ENCODE measurements around the gene MTHFD2L.

The MTHFD2L gene

DNA sequence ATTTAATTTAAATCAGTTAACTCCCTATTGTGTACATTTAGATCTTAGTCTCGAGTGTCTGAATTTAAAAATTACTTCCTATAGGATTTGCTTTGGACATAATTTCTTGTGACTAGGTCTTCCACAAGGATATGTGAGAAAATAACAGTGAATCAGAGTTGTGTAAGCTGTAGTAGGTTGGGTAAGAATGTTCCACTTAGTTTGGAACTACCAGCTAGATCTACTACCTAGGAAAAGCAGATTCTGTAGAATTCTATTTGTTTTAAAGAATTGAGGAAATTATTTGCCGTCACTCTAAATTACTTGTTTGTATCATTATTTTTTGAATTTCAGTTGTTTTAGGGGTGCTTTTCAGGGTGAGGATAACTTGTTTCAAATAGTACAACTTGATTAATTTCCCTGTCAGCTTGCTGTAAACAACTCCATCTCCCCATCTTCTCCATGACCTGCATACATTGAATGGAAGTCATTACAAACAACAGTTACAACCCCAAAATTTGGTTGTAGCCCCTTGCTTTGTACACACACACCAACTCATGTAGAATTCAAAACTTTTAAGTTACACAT lies 1.3 kb downstream of the MTHFD2L start:
- POLR2A ChIA-PET: interaction anchor here (0.7 kb wide), 1 partner anchor 8 kb away, joined by 3 read pairs; no protein-coding TSS in a partner anchor
- DNase-seq (ENCODE audit: low read depth, low spot score): no peak
- H3K4me3 ChIP-seq (ENCODE audit: low read depth, low read length): peak overlapping the region; percentile 76; the same call in 1 of the 2 replicates
- TF ChIP-seq, protein P1, sequence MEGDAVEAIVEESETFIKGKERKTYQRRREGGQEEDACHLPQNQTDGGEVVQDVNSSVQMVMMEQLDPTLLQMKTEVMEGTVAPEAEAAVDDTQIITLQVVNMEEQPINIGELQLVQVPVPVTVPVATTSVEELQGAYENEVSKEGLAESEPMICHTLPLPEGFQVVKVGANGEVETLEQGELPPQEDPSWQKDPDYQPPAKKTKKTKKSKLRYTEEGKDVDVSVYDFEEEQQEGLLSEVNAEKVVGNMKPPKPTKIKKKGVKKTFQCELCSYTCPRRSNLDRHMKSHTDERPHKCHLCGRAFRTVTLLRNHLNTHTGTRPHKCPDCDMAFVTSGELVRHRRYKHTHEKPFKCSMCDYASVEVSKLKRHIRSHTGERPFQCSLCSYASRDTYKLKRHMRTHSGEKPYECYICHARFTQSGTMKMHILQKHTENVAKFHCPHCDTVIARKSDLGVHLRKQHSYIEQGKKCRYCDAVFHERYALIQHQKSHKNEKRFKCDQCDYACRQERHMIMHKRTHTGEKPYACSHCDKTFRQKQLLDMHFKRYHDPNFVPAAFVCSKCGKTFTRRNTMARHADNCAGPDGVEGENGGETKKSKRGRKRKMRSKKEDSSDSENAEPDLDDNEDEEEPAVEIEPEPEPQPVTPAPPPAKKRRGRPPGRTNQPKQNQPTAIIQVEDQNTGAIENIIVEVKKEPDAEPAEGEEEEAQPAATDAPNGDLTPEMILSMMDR (IDR thresholded peaks at IDR 0.05; ENCODE audit: insufficient read depth, low read length, missing control alignments): no peak
- CTCF ChIA-PET: interaction anchor here (1.1 kb wide), 1 partner anchor 31 kb away, joined by 3 read pairs; no protein-coding TSS in a partner anchor

DNA sequence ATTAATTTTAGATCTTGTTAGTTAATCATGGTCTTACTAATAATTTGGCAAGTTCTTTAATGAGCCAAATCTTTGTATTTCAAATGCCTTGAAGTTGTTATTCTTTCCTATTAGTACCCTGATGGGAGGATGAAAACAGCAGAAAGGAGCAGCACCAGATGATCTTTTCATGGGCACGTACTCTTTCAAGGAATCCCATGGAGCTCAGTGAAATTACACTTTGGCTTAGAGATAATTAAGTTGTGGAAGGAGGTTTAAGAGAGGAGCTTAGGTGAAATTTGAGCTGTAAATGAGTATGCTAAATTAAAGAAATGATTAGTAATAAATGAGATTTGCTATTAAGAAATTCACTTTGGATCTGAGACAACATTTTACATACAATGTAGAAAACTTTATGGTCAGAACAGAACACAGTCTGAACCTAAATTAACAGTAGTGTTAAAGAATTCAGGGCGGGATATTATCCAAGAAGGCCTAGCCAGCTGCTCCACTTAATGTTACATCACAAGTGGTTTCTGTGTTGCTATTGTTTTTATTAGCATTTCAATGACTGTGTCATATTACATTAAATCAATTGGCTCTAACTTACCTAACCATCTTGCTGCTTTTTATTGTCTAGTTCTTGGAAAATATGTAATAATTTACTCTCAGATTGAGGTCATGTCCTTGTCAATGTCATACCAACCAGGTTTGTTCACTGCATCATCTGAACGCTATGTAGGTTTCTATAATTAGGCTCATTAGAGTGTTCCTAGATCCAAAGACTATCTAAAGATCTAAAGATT lies 3.9 kb downstream of the MTHFD2L start:
- POLR2A ChIA-PET: no interaction called here
- CTCF ChIA-PET: interaction anchor here (1.2 kb wide), 1 partner anchor 27 kb away, joined by 3 read pairs; no protein-coding TSS in a partner anchor
- TF ChIP-seq, protein P1 (IDR thresholded peaks at IDR 0.05; ENCODE audit: insufficient read depth, low read length, missing control alignments): no peak
- DNase-seq (ENCODE audit: low read depth, low spot score): peak; percentile 4
- no peak overlapping the region for H3K4me3 ChIP-seq (ENCODE audit: low read depth, low read length)

DNA sequence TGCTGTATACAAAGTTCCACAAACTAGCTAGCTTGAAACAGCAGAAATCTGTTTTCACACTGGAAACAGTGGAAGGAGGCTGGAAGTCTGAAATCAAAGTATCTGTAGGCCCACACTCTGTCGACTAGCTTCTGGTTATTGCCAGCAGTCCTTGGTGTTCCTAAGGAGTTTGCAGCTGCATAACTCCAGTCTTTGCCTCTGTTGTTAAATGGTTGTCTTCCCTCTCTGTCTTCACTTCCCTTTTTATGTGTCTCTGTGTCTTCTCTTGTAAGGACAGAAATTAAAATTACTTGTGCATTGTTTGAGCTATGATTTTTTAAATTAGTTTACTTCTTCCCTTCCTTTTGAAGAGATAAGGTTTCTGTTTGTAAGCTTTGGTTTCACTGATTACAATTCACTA lies 8.2 kb downstream of the MTHFD2L start:
- TF ChIP-seq, protein P1 (IDR thresholded peaks at IDR 0.05; ENCODE audit: insufficient read depth, low read length, missing control alignments): no peak
- CTCF ChIA-PET: interaction anchor here (0.6 to 1.9 kb wide), 4 partner anchors 14 to 211 kb away, joined by 3 to 8 read pairs (median 3); no protein-coding TSS in a partner anchor
- no peak overlapping the region for H3K4me3 ChIP-seq (ENCODE audit: low read depth, low read length)
- POLR2A ChIA-PET: no interaction called here
- DNase-seq (ENCODE audit: low read depth, low spot score): no peak

DNA sequence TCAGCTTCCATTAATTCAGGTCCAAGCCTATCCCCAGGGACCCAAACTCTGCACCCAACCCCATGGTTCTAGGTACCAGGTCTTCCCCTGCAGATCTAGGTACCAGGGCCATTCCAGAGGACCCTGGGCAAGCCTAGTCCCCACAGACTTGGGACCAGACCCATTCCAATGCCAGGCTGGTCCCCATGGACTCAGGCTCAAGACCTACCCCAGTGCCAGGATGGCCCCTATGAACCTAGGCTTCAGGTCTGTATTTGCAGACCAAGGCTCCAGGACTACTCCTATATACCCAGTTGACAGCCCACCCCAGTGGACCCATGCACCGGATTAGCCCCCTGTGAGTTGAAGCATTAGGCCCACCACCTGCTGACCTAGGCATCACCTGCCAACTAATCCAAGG lies 8.9 kb downstream of the MTHFD2L start:
- TF ChIP-seq, protein P1 (IDR thresholded peaks at IDR 0.05; ENCODE audit: insufficient read depth, low read length, missing control alignments): no peak
- ChIA-PET CTCF (interaction anchor here (0.6 to 1.9 kb wide), 3 partner anchors 17 to 210 kb away, joined by 3 to 8 read pairs (median 3); no protein-coding TSS in a partner anchor), POLR2A (interaction anchor here (0.6 kb wide), 1 partner anchor 8 kb away, joined by 3 read pairs; no protein-coding TSS in a partner anchor)
- H3K4me3 ChIP-seq (ENCODE audit: low read depth, low read length): no peak overlapping the region
- no peak for DNase-seq (ENCODE audit: low read depth, low spot score)

DNA sequence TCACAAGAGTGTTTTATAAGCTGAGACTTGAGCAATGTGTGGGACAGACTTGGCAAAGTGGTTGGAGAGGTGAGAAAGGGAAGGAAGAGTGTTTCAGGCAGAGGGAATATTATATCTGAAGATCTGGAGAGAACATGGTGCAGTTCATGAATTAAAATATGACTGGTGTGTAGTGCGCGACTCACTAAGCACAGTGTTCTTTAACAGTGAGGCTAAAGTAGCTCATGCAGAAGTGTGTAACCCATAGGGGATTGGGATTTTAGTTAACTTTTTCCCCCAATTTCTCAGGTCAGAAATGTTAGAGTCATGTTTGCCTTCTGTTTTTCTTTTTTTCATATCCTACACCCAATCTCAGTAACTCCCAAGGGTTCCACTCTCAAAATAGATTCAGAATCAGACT lies 9.7 kb downstream of the MTHFD2L start:
- H3K4me3 ChIP-seq (ENCODE audit: low read depth, low read length): no peak overlapping the region
- TF ChIP-seq, protein P1 (IDR thresholded peaks at IDR 0.05; ENCODE audit: insufficient read depth, low read length, missing control alignments): no peak
- CTCF ChIA-PET: interaction anchor here (0.7 to 1.0 kb wide), 2 partner anchors 22 to 857 kb away, joined by 3 to 4 read pairs; no protein-coding TSS in a partner anchor
- POLR2A ChIA-PET: interaction anchor here (0.6 kb wide), 1 partner anchor 9 kb away, joined by 3 read pairs; no protein-coding TSS in a partner anchor
- no peak for DNase-seq (ENCODE audit: low read depth, low spot score)

DNA sequence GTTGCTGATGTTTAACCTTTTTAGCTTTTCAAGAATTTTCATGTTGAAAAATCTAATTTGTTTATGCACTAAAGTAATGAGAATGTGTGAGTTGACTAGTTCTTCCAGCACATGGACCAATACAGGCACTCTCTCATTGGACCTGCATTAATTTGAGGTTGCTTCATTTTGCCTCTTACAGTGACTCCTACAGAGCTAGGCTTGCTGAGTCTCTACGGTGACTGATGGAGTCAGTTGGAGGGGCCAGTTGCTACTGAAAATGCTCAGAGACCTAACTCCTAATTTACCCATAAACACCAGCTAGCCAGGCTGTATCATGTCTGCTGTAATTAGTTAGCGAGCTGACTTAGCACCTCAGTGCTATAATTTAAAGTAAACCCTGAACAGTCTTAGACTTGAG lies 10.9 kb downstream of the MTHFD2L start:
- POLR2A ChIA-PET: no interaction called here
- CTCF ChIA-PET: no interaction called here
- TF ChIP-seq, protein P1 (IDR thresholded peaks at IDR 0.05; ENCODE audit: insufficient read depth, low read length, missing control alignments): no peak
- no peak for DNase-seq (ENCODE audit: low read depth, low spot score)
- H3K4me3 ChIP-seq (ENCODE audit: low read depth, low read length): no peak overlapping the region
